ENCODE data around the gene EFNA1.

EFNA1 gene

DNA sequence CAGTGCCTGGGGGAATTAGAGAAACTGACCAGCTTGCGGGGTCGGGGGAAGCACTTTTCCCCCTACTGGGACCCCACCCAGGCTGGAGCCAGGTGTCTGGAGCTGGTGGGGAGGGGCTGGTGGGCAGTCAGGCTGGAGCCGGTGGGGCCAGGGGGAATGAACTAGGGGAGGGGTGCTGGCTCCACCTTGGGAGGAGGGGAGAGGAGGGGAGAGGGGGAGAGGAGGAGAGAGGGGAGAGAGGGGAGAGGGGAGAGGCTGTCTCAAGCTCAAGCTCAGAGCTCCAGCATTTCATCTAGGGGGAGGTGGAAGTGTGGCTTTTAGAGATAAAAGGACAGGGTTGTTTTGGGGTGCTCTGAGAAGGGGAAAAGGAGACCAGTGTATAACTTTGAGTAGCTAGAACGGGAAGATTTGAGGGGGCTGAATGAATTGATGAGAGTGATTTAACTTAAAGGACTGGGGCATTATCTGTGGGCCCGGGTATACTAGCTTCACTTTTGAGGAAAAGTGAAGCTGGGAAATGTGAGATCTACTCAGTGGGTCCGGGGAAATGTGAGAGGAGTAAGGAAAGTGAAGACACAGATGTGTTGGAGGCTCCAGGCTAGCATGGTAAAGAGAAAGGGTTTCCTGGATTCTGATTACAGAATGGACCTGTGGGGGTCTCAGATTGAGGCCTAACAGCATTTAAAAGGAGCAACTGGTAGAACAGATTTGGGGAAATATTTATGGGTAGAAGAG, 2.8 kb downstream of the EFNA1 start:
- no peak for DNase-seq (ENCODE audit: low read depth)
- TF ChIP-seq, protein P1, sequence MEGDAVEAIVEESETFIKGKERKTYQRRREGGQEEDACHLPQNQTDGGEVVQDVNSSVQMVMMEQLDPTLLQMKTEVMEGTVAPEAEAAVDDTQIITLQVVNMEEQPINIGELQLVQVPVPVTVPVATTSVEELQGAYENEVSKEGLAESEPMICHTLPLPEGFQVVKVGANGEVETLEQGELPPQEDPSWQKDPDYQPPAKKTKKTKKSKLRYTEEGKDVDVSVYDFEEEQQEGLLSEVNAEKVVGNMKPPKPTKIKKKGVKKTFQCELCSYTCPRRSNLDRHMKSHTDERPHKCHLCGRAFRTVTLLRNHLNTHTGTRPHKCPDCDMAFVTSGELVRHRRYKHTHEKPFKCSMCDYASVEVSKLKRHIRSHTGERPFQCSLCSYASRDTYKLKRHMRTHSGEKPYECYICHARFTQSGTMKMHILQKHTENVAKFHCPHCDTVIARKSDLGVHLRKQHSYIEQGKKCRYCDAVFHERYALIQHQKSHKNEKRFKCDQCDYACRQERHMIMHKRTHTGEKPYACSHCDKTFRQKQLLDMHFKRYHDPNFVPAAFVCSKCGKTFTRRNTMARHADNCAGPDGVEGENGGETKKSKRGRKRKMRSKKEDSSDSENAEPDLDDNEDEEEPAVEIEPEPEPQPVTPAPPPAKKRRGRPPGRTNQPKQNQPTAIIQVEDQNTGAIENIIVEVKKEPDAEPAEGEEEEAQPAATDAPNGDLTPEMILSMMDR (conservative IDR thresholded peaks at IDR 0.05; ENCODE audit: low read depth, low read length), result no peak
- no peak overlapping the region for H3K4me3 ChIP-seq (ENCODE audit: low read depth, low read length)

DNA sequence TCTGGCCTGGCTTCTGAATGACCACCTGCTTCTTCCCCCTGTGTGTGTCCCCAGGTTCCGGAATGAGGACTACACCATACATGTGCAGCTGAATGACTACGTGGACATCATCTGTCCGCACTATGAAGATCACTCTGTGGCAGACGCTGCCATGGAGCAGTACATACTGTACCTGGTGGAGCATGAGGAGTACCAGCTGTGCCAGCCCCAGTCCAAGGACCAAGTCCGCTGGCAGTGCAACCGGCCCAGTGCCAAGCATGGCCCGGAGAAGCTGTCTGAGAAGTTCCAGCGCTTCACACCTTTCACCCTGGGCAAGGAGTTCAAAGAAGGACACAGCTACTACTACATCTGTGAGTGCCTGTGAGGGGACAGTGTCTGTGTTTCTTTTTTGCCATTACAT, 3.6 kb downstream of the EFNA1 start:
- H3K4me3 ChIP-seq (ENCODE audit: low read depth, low read length), result no peak overlapping the region
- TF ChIP-seq, protein P1 (conservative IDR thresholded peaks at IDR 0.05; ENCODE audit: low read depth, low read length), result no peak
- DNase-seq (ENCODE audit: low read depth), result no peak

DNA sequence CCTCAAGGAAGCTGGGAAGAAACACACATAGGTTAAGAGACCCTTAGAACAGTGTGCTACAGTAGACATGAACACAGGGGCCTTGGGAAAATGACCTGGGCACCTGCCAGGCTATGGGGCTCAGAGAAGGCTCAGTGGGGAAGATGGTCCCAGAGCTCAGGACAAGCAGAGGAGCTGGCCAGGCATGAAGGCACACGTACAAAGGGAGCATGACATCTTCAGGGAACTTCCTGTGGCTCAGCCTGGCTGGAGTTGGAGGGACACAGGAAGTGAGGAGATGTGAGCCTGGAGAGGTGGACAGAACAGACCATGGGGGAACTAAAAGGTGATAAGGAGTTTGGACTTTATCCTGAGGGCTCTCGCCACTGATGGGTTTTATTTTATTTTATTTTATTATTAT, 4.2 kb downstream of the EFNA1 start:
- TF ChIP-seq, protein P1 (conservative IDR thresholded peaks at IDR 0.05; ENCODE audit: low read depth, low read length), result no peak
- no peak for DNase-seq (ENCODE audit: low read depth)
- H3K4me3 ChIP-seq (ENCODE audit: low read depth, low read length), result no peak overlapping the region

DNA sequence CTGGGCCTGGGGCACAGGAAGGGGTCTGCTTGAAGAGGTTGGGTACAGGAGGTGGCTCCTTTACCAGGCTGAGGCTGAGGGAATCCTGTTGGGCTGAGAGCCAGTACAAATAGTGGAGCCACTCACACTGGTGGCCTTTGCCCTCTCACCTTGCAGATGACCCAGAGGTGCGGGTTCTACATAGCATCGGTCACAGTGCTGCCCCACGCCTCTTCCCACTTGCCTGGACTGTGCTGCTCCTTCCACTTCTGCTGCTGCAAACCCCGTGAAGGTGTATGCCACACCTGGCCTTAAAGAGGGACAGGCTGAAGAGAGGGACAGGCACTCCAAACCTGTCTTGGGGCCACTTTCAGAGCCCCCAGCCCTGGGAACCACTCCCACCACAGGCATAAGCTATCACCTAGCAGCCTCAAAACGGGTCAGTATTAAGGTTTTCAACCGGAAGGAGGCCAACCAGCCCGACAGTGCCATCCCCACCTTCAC, 6.2 kb downstream of the EFNA1 start:
- no peak for DNase-seq (ENCODE audit: low read depth)
- no peak overlapping the region for H3K4me3 ChIP-seq (ENCODE audit: low read depth, low read length)
- TF ChIP-seq, protein P1 (conservative IDR thresholded peaks at IDR 0.05; ENCODE audit: low read depth, low read length), result no peak

DNA sequence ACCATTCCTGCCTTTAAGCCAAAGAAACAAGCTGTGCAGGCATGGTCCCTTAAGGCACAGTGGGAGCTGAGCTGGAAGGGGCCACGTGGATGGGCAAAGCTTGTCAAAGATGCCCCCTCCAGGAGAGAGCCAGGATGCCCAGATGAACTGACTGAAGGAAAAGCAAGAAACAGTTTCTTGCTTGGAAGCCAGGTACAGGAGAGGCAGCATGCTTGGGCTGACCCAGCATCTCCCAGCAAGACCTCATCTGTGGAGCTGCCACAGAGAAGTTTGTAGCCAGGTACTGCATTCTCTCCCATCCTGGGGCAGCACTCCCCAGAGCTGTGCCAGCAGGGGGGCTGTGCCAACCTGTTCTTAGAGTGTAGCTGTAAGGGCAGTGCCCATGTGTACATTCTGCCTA, 6.6 kb downstream of the EFNA1 start:
- DNase-seq (ENCODE audit: low read depth), result no peak
- H3K4me3 ChIP-seq (ENCODE audit: low read depth, low read length), result no peak overlapping the region
- TF ChIP-seq, protein P1 (conservative IDR thresholded peaks at IDR 0.05; ENCODE audit: low read depth, low read length), result no peak

DNA sequence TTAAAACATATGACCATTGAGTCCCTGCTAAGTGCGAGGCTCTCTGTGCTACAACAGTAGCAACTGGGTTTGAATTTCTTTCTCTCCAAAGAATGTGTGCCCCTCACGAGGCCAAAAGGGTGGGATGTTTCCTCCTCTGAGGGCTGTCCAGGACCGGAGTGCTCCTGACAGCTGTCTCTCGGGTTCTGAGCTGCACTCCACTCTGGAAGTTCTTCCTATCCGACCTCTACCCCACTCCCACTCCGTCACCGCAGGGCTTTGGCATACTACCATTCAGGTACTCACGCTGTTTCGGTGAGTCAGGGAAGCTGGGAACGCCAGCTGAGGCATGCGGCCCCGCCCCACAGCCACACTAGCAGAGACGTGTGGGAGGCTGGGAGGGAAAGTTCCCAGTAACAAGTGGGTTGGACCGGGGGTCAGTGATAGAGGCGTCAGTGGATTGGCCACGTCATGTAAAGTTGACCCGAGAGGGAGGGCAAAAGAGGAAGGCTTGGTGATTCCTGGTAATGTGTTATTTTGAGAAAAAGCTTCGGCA, 7.3 kb downstream of the EFNA1 start:
- peak overlapping the region; percentile 71 for H3K4me3 ChIP-seq (ENCODE audit: low read depth, low read length)
- DNase-seq (ENCODE audit: low read depth), result peak; percentile 97

More for the DNA sequence above, 7.3 kb downstream of the EFNA1 start:
- TF ChIP-seq, protein P1 (conservative IDR thresholded peaks at IDR 0.05; ENCODE audit: low read depth, low read length), result no peak
